Measurements from ENCODE around the gene SOCS6. TPM values are rescaled to one million over a fixed set of nuclear protein-coding genes. Genes with fewer than 3 reads are reported as not detected.
"Not testable (repeated sequence)": the region's sequence is repeated elsewhere in the genome, so short reads cannot be mapped to it uniquely, and the experiment has no call there.

SOCS6 gene
- polyA plus RNA-seq, 3 donors = 27.5 to 30.4 (median 28.4) TPM

- no peak for DNase-seq
These were observed 25.4 kb downstream of the SOCS6 start for GRCh38 chr18:70314151-70314782.

GRCh38 chr18:70319187-70319586 is 30.3 kb downstream of the SOCS6 start:
- DNase-seq = peak; percentile 35

- DNase-seq = no peak
These were observed 32.8 kb downstream of the SOCS6 start for GRCh38 chr18:70321616-70322015.

- DNase-seq = no peak
These were observed 33.5 kb downstream of the SOCS6 start for GRCh38 chr18:70322385-70322784.

GRCh38 chr18:70322928-70323327 is 34.1 kb downstream of the SOCS6 start:
- peak; percentile 20 for DNase-seq

- no peak for DNase-seq
These were observed 36.1 kb downstream of the SOCS6 start for GRCh38 chr18:70324897-70325296.

GRCh38 chr18:70326255-70326654 is 37.4 kb downstream of the SOCS6 start:
- DNase-seq = no peak

- DNase-seq = no peak
These were observed 39.3 kb downstream of the SOCS6 start for GRCh38 chr18:70328169-70328568.

- no peak for DNase-seq
These were observed 40.2 kb downstream of the SOCS6 start for GRCh38 chr18:70329071-70329470.

- DNase-seq = no peak
These were observed 42.0 kb downstream of the SOCS6 start for GRCh38 chr18:70330887-70331286.

GRCh38 chr18:70331456-70332097 is 42.7 kb downstream of the SOCS6 start:
- DNase-seq = peak; percentile 7

- no peak for DNase-seq
These were observed 43.8 kb downstream of the SOCS6 start for GRCh38 chr18:70332694-70333093.

GRCh38 chr18:70333316-70333715 is 44.5 kb downstream of the SOCS6 start:
- DNase-seq = no peak

- no peak for DNase-seq
These were observed 44.9 kb downstream of the SOCS6 start for GRCh38 chr18:70333757-70334156.

- DNase-seq = no peak
These were observed 45.4 kb downstream of the SOCS6 start for GRCh38 chr18:70334264-70334663.

GRCh38 chr18:70334728-70335329 is 46.0 kb downstream of the SOCS6 start:
- no peak for DNase-seq

- DNase-seq = no peak
These were observed 47.3 kb downstream of the SOCS6 start for GRCh38 chr18:70335892-70336726.

- DNase-seq = no peak
These were observed 48.5 kb downstream of the SOCS6 start for GRCh38 chr18:70337139-70337972.

GRCh38 chr18:70338890-70339289 is 50.0 kb downstream of the SOCS6 start:
- no peak for DNase-seq

GRCh38 chr18:70339915-70340314 is 51.1 kb downstream of the SOCS6 start:
- DNase-seq = no peak

- not testable (repeated sequence) for DNase-seq
These were observed 59.6 kb downstream of the SOCS6 start for GRCh38 chr18:70348481-70348880.

- DNase-seq = no peak
These were observed 60.5 kb downstream of the SOCS6 start for GRCh38 chr18:70349316-70349715.

Measured in renal pelvis (tissue), 4 donors.